ENCODE measurements around the gene USP9Y. TPM values are rescaled to one million over a fixed set of nuclear protein-coding genes. Genes with fewer than 3 reads are reported as not detected.

Gene USP9Y
- total RNA-seq, 1 experiment from 2014 or later, result not detected

DNA sequence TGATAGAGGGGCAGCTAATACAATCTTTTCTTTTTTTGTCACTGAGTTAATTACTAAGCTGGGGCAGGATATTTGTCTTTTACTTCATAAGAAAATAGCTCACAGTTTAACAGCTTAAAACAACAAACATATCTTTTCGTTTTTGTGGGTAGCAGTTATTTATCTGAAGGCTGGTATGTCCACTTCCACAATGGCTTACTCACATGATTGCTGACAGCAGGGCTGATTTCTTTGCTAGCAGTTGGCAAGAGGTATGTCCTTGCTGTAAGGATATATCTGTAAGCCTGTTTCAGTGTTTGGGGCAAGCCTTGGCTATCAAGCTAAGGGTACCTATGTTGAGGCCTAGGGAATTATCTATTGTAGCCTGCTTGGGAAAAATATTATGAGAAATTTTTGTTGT, 1.1 kb downstream of the USP9Y start:
- DNase-seq, result no peak
- TF ChIP-seq CTCF (IDR thresholded peaks at IDR 0.05; ENCODE audit: unreplicated experiment), result no peak
- no TSS peak for BruUV-seq (replicated peaks)
- no peaks in the 10 kb centered on the region for H3K9me3 Mint-ChIP-seq (ENCODE audit: low read depth, unreplicated experiment)
- no peak overlapping the region for H3K4me3 Mint-ChIP-seq (ENCODE audit: low read depth, unreplicated experiment)
- intact Hi-C loops (cut with micrococcal nuclease; ENCODE audit: unreplicated experiment), result no loop called here
- H3K36me3 Mint-ChIP-seq (ENCODE audit: insufficient read depth, unreplicated experiment), result no peaks in the 10 kb centered on the region
- no peaks in the 10 kb centered on the region for H3K27me3 Mint-ChIP-seq (ENCODE audit: unreplicated experiment)
- H3K4me1 Mint-ChIP-seq (ENCODE audit: low read depth, unreplicated experiment), result no peaks in the 10 kb centered on the region
- no peak overlapping the region for H3K27ac Mint-ChIP-seq (ENCODE audit: unreplicated experiment)
- CTCF ChIA-PET, result no interaction called here

DNA sequence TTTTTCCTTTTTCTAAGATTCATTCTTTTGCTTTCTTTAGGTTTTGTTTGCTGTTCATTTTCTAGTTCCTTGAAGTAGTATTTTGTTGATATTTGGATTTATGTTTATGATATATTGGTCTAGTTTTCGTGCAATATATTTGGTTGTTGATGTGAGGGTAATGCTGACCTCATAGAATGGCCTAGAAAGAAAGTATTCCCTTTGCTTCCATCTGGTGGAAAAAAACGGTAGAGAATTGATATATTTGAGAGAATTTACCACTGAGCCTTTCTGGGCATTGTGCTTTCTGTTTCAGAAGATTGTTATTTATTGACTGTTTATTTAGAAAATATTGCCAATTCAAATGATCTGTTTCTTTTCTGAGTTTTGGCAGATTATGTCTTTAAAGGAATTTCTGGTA, 9.4 kb downstream of the USP9Y start:
- intact Hi-C loops (cut with micrococcal nuclease; ENCODE audit: unreplicated experiment), result no loop called here
- H3K36me3 Mint-ChIP-seq (ENCODE audit: insufficient read depth, unreplicated experiment), result no peaks in the 10 kb centered on the region
- H3K4me3 Mint-ChIP-seq (ENCODE audit: low read depth, unreplicated experiment), result no peak overlapping the region
- BruUV-seq (replicated peaks), result no TSS peak
- no peaks in the 10 kb centered on the region for H3K9me3 Mint-ChIP-seq (ENCODE audit: low read depth, unreplicated experiment)
- no peaks in the 10 kb centered on the region for H3K4me1 Mint-ChIP-seq (ENCODE audit: low read depth, unreplicated experiment)
- CTCF ChIA-PET, result no interaction called here
- no peaks in the 10 kb centered on the region for H3K27me3 Mint-ChIP-seq (ENCODE audit: unreplicated experiment)
- H3K27ac Mint-ChIP-seq (ENCODE audit: unreplicated experiment), result no peak overlapping the region
- DNase-seq, result no peak
- no peak for TF ChIP-seq CTCF (IDR thresholded peaks at IDR 0.05; ENCODE audit: unreplicated experiment)

- Mint-ChIP-seq H3K4me1 (ENCODE audit: low read depth, unreplicated experiment) (no peaks in the 10 kb centered on the region), H3K27ac (ENCODE audit: unreplicated experiment) (no peak overlapping the region), H3K4me3 (ENCODE audit: low read depth, unreplicated experiment) (no peak overlapping the region), H3K36me3 (ENCODE audit: insufficient read depth, unreplicated experiment) (no peaks in the 10 kb centered on the region), H3K27me3 (ENCODE audit: unreplicated experiment) (no peaks in the 10 kb centered on the region), H3K9me3 (ENCODE audit: low read depth, unreplicated experiment) (no peaks in the 10 kb centered on the region)
- CTCF ChIA-PET, result no interaction called here
- intact Hi-C loops (cut with micrococcal nuclease; ENCODE audit: unreplicated experiment), result no loop called here
- no TSS peak for BruUV-seq (replicated peaks)
- TF ChIP-seq CTCF (IDR thresholded peaks at IDR 0.05; ENCODE audit: unreplicated experiment), result no peak
- no peak for DNase-seq
Observed at GRCh38 chrY:12715376-12715775, 14.3 kb downstream of the USP9Y start.

DNA sequence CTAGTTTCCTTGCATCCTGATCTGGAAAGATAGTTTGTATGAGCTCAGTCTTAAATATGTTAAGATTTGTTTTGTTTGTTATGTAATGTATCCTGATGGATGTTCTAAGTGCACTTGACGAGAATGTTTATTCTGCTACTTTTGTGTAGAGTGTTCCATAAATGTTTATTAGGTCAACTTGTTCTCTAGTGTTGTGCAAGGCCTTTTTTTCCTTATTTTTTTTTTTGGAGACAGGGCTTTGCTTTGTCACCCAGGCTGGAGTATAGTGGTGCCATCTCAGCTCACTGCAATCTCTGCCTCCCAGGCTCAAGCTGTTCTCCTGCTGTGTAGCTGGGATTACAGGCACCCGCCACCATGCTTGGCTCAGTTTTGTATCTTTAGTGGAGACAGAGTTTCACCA, 28.7 kb downstream of the USP9Y start:
- no peaks in the 10 kb centered on the region for H3K4me1 Mint-ChIP-seq (ENCODE audit: low read depth, unreplicated experiment)
- CTCF ChIA-PET, result no interaction called here
- no peak overlapping the region for H3K4me3 Mint-ChIP-seq (ENCODE audit: low read depth, unreplicated experiment)
- BruUV-seq (replicated peaks), result no TSS peak
- H3K9me3 Mint-ChIP-seq (ENCODE audit: low read depth, unreplicated experiment), result no peaks in the 10 kb centered on the region
- intact Hi-C loops (cut with micrococcal nuclease; ENCODE audit: unreplicated experiment), result no loop called here
- TF ChIP-seq CTCF (IDR thresholded peaks at IDR 0.05; ENCODE audit: unreplicated experiment), result no peak
- DNase-seq, result no peak
- H3K27ac Mint-ChIP-seq (ENCODE audit: unreplicated experiment), result no peak overlapping the region
- H3K27me3 Mint-ChIP-seq (ENCODE audit: unreplicated experiment), result no peaks in the 10 kb centered on the region
- H3K36me3 Mint-ChIP-seq (ENCODE audit: insufficient read depth, unreplicated experiment), result no peaks in the 10 kb centered on the region

- TF ChIP-seq CTCF (IDR thresholded peaks at IDR 0.05; ENCODE audit: unreplicated experiment), result no peak
- Mint-ChIP-seq H3K36me3 (ENCODE audit: insufficient read depth, unreplicated experiment) (no peaks in the 10 kb centered on the region), H3K4me3 (ENCODE audit: low read depth, unreplicated experiment) (no peak overlapping the region), H3K9me3 (ENCODE audit: low read depth, unreplicated experiment) (no peaks in the 10 kb centered on the region), H3K27me3 (ENCODE audit: unreplicated experiment) (no peaks in the 10 kb centered on the region), H3K27ac (ENCODE audit: unreplicated experiment) (no peak overlapping the region), H3K4me1 (ENCODE audit: low read depth, unreplicated experiment) (no peaks in the 10 kb centered on the region)
- intact Hi-C loops (cut with micrococcal nuclease; ENCODE audit: unreplicated experiment), result no loop called here
- DNase-seq, result no peak
- BruUV-seq (replicated peaks), result no TSS peak
- CTCF ChIA-PET, result no interaction called here
Observed at GRCh38 chrY:12733625-12734024, 32.6 kb downstream of the USP9Y start.
